ENCODE data around the gene NTNG1. TPM values are rescaled to one million over a fixed set of nuclear protein-coding genes. Genes with fewer than 3 reads are reported as not detected.

Gene NTNG1
- total and polyA plus RNA-seq, 8 donors: 5.7 to 28.0 (median 22.3) TPM

GRCh38 chr1:107141491-107142126, 770 bp downstream of the NTNG1 start:
- intact Hi-C loops (cut with DNase I): no loop called here
- peak in 2 of 4 donors; percentile 31 to 77 for DNase-seq
- Histone ChIP-seq H3K4me1 (peaks cover 0 to 20% of the 10 kb centered on the region in 2 donors), H3K27me3 (peaks cover 0 to 79% of the 10 kb centered on the region in 2 donors), H3K36me3 (no peaks in the 10 kb centered on the region), H3K27ac (peak overlapping the region in 1 of 2 donors; percentile 71), H3K4me3 (peak overlapping the region; percentile 44 to 45), H3K9me3 (no peaks in the 10 kb centered on the region)
- TF ChIP-seq CTCF (IDR thresholded peaks at IDR 0.05): no peak
- ATAC-seq: peak; percentile 57

GRCh38 chr1:107142140-107142542, 1.3 kb downstream of the NTNG1 start:
- peaks cover 0 to 84% of the 10 kb centered on the region in 2 donors for H3K27me3 ChIP-seq
- peak; percentile 35 to 70 for TF ChIP-seq CTCF (IDR thresholded peaks at IDR 0.05)
- intact Hi-C loops (cut with DNase I): no loop called here
- peak overlapping the region in 1 of 2 donors; percentile 44 for H3K4me3 ChIP-seq
- H3K4me1 ChIP-seq: peaks cover 0 to 20% of the 10 kb centered on the region in 2 donors
- DNase-seq: peak in 1 of 4 donors; percentile 76
- H3K36me3 ChIP-seq: no peaks in the 10 kb centered on the region
- no peaks in the 10 kb centered on the region for H3K9me3 ChIP-seq
- ATAC-seq: peak; percentile 66
- peak overlapping the region in 1 of 2 donors; percentile 71 for H3K27ac ChIP-seq

GRCh38 chr1:107142666-107143065, 1.8 kb downstream of the NTNG1 start:
- no peaks in the 10 kb centered on the region for H3K9me3 ChIP-seq

GRCh38 chr1:107145637-107146036, 4.8 kb downstream of the NTNG1 start:
- H3K36me3 ChIP-seq: no peaks in the 10 kb centered on the region
- no peak for TF ChIP-seq CTCF (IDR thresholded peaks at IDR 0.05)
- DNase-seq (no peak), ATAC-seq (no peak)
- intact Hi-C loops (cut with DNase I): no loop called here
- H3K27me3 ChIP-seq: peaks cover 0 to 78% of the 10 kb centered on the region in 2 donors
- no peak overlapping the region for H3K4me3 ChIP-seq
- no peaks in the 10 kb centered on the region for H3K9me3 ChIP-seq
- H3K4me1 ChIP-seq: peaks cover 0 to 13% of the 10 kb centered on the region in 2 donors
- H3K27ac ChIP-seq: no peak overlapping the region

More at GRCh38 chr1:107142666-107143065, 1.8 kb downstream of the NTNG1 start:
- ATAC-seq (no peak), DNase-seq (no peak)
- intact Hi-C loops (cut with DNase I): no loop called here
- Histone ChIP-seq H3K27me3 (peaks cover 0 to 90% of the 10 kb centered on the region in 2 donors), H3K4me3 (no peak overlapping the region), H3K4me1 (peaks cover 0 to 20% of the 10 kb centered on the region in 2 donors), H3K36me3 (no peaks in the 10 kb centered on the region), H3K27ac (no peak overlapping the region)
- TF ChIP-seq CTCF (IDR thresholded peaks at IDR 0.05): no peak

DNA sequence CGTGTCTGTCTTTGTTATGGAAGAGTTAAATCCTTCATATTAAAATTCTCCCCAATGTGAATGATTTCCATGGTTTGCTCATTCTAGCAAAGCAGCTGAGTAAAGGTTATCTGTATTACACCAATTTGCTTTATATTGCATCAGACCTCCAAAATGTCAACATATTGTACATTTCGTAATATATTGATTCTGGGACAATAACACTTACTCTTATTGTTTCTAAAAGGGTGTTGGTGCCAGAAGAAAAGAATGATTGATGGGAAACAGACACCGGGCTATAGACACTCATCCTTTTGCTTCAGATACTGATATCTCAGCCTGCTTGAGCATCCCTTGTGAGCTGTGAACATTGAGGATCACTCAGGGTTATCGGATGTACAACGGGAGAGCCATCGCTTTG, 7.0 kb downstream of the NTNG1 start:
- DNase-seq (no peak), ATAC-seq (no peak)
- no peaks in the 10 kb centered on the region for H3K9me3 ChIP-seq
- H3K27me3 ChIP-seq: peaks cover 0 to 57% of the 10 kb centered on the region in 2 donors
- H3K4me3 ChIP-seq: no peak overlapping the region
- no peaks in the 10 kb centered on the region for H3K36me3 ChIP-seq
- intact Hi-C loops (cut with DNase I): no loop called here
- no peak for TF ChIP-seq CTCF (IDR thresholded peaks at IDR 0.05)
- no peak overlapping the region for H3K27ac ChIP-seq
- no peaks in the 10 kb centered on the region for H3K4me1 ChIP-seq
